Stimulated activated CD8-positive, alpha-beta memory T cell treated with anti-CD3 and anti-CD28 coated beads, Interleukin-15, amount 100 ng/mL, for 24 hours (primary cell): ENCODE measurements around the gene CEP78.
"Not testable (repeated sequence)": the region's sequence is repeated elsewhere in the genome, so short reads cannot be mapped to it uniquely, and the experiment has no call there.

ENCODE experiments used
- DNase-seq: peaks from one replicate; pipeline ENCODE4 v3.0.0-alpha.2; 2020; ENCODE audit warnings: low read depth

The CEP78 gene

GRCh38 chr9:78235762-78236550 lies at the start of gene CEP78:
Gene CEP78 (plus strand): TSS chr9:78236075. CDS start chr9:78236351, 276 bp downstream.
- peak; percentile 68 for DNase-seq

- DNase-seq: no peak
Measured at GRCh38 chr9:78187763-78188484, 48.0 kb upstream of the CEP78 start.

GRCh38 chr9:78188594-78188993 lies 47.3 kb upstream of the CEP78 start:
- no peak for DNase-seq

DNA sequence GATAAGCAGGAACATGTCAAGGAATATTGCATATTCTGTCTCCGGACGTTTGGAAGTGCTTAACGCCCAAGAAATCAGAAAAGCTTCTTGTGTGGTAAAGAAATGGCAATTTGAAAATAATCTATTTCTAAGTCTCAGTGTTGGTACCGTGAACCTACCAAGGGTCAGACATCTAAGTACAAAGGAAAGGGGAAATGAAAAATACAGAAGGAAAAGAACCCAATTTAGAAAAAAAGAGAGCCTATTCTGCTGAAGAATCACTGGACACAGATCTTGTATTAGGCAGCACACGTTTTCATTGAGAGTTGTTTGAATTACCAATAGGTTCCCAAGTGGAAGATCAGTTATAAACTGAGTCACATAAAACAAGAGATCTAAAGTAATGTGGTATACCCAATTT lies 46.9 kb upstream of the CEP78 start:
- no peak for DNase-seq

GRCh38 chr9:78189461-78189860 lies 46.4 kb upstream of the CEP78 start:
- DNase-seq: no peak

GRCh38 chr9:78191931-78192330 lies 43.9 kb upstream of the CEP78 start:
- DNase-seq: no peak

GRCh38 chr9:78196258-78196657 lies 39.6 kb upstream of the CEP78 start:
- no peak for DNase-seq

GRCh38 chr9:78201158-78201777 lies 34.6 kb upstream of the CEP78 start:
- DNase-seq: not testable (repeated sequence)

DNA sequence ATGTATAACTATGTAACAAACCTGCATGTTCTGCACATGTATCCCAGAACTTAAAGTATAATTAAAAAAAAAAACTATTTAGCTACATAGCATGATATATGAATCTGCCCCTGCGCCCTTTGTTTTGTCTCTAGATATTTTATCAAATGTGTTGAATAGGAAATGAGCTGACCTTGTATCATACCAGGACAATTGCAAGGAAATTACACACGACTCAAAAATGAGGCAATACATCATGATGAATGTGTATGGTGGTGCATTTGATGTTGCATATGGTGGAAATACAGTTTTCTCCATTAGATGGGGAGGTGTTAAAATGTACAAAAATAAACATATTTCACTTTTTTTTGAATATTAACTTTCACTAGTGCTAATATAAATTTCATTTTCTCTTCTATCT lies 28.6 kb upstream of the CEP78 start:
- no peak for DNase-seq

DNA sequence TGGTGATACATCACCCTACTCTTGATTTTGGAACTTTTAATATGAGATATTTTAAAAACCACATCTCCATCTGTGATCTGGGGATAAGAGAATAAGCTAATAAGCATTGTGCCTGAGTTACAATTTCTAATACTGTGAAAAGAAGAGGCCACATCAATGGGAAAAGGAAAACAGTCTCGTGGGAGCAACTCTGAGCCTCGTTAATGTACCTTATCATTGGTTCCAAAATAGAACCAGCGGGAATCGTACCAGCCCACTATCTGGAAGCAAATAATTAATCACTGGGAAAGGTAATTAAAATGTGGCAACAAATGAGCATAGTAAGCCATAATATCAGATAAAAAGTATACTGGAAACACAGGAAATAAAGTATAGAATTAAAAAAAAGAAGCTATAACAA lies 28.0 kb upstream of the CEP78 start:
- DNase-seq: no peak

DNA sequence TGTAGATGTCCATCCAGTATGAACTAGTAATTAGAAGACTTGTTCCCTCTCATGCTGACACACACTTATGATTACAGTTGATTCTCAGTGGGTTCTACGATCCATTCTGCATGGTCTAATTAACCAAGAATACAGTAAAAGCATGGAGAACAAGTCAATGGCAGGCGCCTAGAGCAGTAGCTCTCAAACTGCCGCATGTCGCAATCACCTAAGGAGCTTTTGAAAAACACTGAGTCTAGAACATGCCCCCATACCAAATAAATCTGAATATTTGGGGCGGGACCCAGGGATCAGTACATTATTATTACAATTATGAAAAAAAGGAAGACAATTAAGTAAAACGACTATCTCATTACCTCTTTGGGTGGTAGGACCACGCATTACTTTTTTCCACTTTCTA lies 26.7 kb upstream of the CEP78 start:
- no peak for DNase-seq

- DNase-seq: no peak
Measured at GRCh38 chr9:78210841-78211301, 25.0 kb upstream of the CEP78 start.

- DNase-seq: no peak
Measured at GRCh38 chr9:78212868-78213267, 23.0 kb upstream of the CEP78 start.

GRCh38 chr9:78213712-78214111 lies 22.2 kb upstream of the CEP78 start:
- DNase-seq: no peak

GRCh38 chr9:78214492-78214891 lies 21.4 kb upstream of the CEP78 start:
- DNase-seq: no peak

GRCh38 chr9:78215706-78216105 lies 20.2 kb upstream of the CEP78 start:
- no peak for DNase-seq

DNA sequence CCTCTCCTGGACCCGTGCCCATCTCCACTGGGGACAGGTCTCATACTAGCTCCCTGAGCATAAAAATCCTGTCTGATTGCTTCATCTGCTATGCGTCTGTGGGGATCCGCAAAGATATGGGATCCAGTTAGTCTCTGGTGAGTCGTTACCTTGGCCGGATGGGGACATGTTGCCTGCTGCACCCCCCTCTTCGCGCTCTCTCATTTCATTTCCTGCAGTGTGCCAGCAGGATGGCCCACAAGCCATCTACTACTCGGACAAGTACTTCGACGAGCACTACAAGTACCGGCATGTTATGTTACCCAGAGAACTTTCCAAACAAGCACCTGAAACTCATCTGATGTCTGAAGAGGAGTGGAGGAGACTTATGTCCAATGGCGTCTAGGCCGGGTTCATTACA lies 17.0 kb upstream of the CEP78 start:
- no peak for DNase-seq

DNA sequence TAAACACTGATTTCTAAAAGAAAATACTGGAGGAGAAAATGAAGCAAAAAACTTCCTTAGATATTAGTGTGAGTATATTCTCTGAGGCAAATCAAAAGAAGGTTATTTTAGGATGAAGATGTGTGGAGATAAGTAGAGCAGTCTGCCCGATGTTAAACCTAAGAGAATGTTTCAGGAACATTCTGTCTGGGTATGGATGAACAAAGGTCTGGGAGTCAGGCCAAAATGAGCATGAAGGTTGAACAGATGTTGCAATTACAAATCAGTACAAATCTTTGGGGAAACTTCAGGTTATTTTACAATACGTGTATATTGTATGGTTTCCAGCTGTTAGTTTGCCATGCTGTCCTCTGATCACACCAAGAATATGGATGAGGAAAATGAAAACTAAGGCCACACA lies 14.4 kb upstream of the CEP78 start:
- DNase-seq: no peak

- not testable (repeated sequence) for DNase-seq
Measured at GRCh38 chr9:78221841-78222240, 14.0 kb upstream of the CEP78 start.

DNA sequence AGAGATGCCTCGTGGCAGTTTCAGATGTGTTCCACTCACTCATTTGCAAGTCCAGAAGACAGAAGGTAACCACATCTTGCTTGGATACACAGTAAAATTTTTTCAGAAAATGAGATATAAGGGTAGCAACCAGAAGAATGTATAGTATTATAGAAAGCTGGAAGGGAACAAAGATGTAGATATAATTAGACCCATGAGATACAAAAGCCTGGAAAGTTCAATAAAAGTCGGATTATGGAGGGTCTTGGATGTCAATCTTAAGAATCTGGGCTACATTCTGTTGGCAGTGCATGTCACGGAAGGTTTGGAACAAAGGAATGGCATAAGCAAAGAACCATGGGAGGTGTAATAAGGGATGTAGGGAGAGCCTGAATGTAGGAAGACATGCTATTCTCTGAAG lies 5.1 kb upstream of the CEP78 start:
- no peak for DNase-seq

- DNase-seq: not testable (repeated sequence)
Measured at GRCh38 chr9:78232471-78232870, 3.4 kb upstream of the CEP78 start.

DNA sequence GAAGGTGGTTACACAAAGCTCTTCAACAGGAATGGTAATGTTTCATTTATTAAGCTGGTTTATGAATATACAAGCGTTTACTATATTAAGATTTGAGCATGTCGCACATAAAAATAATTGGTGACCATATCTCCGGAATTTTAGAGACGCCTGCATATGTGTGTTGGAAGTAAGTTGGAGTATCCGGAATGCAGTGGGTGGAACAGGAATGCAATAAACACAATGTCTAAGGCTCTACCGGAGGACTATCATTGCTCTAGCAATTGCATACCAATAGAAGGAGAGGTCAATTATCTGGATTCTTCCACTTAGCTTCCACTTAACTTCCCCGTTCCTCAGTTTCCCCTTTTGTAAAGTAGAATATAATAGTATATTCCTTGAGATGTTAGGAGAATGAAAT lies 1.1 kb upstream of the CEP78 start:
- DNase-seq: no peak

DNA sequence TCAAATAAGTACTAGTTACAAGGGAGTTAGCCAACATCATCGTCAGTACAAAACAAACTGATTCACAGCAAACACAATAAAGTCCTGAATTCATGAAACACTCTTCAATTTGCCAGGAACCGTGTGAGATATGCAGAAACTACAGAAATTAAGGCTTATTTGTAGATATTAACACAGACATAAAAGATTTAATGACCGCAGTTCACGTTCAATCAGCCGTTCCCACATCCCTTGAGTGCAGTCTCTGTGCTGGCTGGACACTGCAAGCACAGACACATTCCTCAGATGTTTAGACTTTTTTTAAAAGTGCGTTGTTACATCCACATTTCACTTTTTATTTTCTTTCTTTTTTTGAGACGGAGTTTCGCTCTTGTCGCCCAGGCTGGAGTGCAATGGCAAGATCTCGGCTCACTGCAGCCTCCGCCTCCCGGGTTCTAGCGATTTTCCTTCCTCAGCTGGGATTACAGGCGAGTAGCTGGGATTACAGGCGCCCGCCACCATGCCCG lies 566 bp upstream of the CEP78 start:
- no peak for DNase-seq
